ENCODE data around the gene TFAP2A.

The TFAP2A gene

DNA sequence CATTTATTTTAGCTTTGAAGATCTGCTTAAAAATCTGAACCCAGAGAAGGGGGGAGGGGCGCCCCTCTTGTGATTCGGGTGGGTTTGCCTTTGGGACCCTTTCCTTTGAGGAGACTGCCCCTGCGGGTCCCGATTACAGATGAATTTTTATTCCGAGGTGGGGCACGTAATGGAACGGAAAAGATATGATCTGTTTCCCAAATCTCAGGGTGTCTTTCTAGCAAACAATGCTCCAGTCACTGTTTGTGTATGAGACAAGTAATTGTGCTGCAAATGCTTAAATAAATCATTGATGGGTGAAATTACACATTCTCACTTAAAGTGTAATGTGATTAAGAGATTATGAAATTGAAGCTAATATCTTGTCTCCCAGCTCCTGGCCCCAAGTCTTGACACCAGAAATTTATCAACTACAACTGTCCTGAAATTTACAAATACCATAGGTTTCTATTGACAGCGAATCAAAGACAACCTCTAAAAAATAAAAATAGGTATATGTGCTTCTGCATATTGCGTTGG, 30.7 kb downstream of the TFAP2A start:
- in situ Hi-C loops (cut with MboI; ENCODE audit: low sequenced_read_pairs) = no loop called here

DNA sequence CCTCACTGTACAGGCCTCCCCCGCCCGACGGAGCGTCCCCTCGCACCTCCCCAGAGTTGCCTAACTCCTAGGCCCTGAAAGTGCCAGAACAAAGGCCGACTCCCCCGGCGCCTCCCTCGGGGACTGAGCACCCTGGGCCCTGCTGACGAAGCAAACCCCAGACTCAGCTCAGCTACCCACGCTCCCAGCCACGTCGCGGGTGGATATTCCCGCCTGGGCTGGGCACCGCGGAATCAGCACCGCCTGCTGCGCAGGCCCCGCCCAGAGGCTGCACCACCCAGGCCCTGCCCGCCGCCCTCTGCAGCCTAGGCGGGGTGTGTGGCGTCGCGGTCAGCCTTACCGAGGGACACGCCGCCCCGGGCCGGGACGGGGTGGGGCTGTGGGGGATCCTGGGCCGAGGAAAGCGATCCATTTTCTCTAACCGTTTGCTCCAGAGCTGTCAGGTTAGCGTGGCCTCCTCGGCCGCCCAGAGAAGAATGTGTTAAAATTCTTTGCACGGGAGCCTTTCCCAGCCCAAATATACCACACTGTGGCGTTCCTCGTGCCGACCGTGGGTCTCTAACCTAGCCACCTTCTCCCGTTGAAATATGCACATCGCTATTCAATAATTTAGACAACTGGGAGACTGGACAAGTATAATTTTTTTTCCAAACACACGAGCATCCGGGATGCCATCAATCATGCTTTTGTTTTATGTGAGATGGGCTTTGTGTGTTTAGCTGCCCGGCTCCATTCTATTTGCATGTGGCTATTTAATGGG, 31.4 kb downstream of the TFAP2A start:
- in situ Hi-C loops (cut with MboI; ENCODE audit: low sequenced_read_pairs) = no loop called here

DNA sequence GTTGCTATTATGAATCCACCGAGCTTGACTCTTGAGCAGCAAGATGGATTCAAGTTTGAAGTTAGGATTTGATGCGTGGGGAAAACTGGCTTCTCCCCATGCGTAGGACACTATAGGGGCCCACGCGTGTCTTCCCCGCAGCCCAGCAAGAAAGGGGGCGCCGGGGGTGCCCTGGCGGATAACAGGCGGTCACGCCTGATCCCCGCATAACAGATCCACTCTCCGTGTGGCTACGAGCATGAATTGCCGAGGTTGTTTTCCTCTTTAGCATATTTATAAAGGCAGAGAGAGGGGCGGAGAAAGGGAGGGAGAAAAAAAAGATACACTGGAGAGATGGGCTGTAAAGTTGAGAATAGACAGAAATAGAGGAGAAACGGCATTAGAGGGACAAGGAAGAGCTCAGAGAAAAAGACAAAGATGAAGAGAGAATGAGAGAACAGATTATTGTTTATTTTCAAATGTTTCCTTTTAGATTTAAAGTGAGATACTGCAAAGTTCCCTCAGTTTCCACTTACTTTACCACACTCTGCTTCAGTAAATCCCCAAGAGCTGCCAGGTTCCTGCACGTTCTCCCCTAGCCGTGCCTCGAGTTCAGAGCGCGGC, 32.0 kb downstream of the TFAP2A start:
- in situ Hi-C loops (cut with MboI; ENCODE audit: low sequenced_read_pairs) = no loop called here

DNA sequence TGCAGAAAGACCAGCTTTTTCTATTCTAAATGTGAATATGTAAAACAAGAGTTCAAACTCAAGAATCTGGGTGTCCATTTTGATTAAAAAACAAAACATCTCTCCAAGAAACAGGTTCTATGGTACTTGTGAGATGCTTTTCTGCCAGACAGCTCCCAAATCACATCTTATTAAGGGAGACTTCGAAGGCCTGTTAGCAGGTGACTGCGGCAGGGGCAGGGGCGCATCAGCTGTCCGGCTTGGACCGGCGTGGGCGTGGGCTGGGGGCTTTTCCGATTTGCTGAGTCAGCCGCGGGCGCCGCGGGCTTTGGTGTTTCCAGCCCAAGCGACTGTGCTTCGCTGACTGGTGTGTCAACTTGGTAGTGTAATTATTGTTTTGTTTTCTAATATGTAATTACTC, 32.6 kb downstream of the TFAP2A start:
- in situ Hi-C loops (cut with MboI; ENCODE audit: low sequenced_read_pairs) = no loop called here

DNA sequence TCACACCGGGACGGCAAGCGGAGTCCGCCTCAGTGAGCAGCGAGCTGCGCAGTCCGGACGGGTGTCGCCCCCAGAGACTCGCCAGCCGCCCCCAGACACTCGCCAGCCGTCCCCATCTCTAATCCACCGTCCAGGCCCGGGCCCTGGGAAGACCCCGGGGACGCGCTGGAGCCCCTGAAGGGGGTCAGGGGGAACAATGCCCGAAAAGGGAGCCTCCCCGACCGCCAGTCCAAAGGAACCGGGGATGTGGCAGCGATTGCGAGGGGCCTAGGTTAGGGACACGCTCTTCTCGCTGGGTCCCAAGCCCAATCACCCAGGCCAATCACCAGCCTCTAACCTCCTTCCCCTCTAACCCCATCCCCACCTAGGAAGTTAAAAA, 33.1 kb downstream of the TFAP2A start:
- in situ Hi-C loops (cut with MboI; ENCODE audit: low sequenced_read_pairs) = no loop called here

DNA sequence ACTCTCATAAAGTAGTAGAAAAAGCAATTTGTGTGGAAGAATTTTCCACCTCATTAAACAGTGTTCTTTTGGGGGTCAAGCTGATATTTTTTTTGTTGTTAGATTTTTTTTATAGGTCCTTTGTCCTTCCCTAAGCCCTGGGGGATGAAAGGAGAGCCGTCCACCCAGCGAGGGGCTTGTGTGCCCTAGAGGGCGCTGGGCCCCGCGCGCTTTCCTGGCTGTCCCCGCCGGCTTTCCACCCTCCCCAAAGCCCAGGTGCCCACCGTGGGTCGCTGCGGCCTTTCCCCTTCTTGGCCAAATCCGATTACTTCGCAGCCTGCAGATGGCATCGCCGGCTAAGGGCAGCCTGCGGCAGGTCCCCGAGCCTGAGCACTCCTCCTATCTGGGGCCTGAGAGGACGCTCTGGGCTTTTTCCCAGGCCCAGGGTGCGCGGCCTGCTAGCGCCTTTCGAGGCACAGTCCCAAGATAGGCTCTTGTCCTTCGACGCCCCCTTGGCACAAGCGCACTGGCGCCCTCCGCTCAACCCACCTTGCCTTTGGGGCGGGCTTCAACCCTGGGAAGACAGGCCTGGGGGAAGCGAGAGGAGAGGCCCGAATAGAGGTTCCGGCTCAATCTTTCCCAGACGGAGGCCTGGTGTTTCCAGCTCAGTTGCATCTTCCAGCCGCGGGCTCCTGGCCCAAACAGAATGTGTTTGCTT, 33.6 kb downstream of the TFAP2A start:
- in situ Hi-C loops (cut with MboI; ENCODE audit: low sequenced_read_pairs) = no loop called here

DNA sequence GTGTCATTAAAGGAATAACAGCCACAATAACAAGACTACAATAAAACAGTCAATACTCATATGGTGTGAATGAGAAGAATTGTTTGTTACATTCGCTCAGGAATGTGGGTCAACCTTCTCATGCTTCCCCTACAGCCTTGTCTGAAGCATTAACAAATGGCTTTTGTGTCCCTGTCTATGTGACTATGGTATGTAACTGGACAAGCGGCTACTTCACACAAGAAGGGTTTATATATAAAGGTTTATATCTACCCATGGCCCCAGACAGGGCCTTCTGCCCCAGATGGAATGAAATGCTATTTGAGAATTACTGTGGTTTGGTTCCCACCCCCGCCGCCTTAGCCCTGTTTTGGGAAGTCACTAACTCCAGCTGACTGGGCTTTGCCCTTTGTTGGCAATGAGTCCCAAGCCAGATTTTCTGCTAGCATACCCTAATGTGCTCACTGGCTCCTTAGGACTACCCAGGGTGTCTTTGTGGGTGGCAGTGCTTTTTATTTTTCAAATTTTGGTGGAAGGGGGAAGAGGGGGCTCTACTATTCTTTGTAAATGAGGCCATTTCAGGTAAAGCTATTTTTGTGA, 39.4 kb downstream of the TFAP2A start:
- in situ Hi-C loops (cut with MboI; ENCODE audit: low sequenced_read_pairs) = no loop called here

DNA sequence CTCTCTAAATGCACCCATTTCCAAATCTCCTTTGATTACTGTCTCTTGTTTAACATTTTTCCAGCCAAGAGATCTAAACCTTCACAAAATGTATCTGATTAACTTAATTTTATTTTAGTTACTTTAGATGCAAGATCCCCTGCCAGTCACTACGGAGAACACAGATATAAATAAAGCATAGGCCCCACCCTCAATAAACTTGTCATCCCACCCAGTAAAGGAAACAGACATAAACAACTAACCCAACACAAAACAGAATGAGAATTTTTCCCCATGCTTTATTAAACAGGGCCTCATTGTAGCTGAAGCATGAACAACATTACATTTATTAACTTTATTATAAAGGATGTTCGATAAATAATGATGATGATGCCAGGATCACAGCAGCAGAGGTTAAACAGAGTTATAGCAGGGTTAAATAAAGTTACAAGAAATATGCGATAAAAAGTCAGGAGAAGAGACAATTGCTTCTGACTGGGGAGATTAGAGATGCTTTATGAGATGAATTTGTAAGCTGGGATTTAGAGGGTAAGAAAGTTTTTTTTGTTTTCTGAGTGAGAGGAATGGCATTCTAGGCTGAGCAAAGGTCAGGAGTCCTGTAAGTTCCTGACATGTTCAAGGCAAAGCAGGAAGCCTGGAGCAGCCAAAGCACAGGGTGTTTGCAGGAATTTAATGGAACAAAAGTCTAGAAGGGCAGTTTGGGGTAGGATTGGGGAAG, 41.1 kb downstream of the TFAP2A start:
- in situ Hi-C loops (cut with MboI; ENCODE audit: low sequenced_read_pairs) = no loop called here

DNA sequence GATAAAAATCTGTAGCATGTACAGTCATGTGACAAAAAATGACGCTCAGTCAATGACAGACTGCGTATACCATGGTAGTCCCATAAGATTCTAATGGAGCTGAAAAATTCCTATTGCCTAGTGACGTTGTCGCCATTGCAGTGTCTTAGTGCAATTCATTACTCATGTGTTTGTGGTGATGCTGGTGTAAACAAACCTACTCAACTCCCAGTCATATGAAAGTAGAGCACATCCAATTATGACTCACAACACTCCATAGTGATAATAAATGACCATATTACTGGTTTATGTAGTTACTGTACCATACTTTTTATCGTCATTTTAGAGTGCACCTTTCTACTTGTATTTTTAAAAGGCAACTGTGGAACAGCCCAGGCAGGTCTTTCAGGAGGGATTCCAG, 45.0 kb downstream of the TFAP2A start:
- in situ Hi-C loops (cut with MboI; ENCODE audit: low sequenced_read_pairs) = no loop called here

DNA sequence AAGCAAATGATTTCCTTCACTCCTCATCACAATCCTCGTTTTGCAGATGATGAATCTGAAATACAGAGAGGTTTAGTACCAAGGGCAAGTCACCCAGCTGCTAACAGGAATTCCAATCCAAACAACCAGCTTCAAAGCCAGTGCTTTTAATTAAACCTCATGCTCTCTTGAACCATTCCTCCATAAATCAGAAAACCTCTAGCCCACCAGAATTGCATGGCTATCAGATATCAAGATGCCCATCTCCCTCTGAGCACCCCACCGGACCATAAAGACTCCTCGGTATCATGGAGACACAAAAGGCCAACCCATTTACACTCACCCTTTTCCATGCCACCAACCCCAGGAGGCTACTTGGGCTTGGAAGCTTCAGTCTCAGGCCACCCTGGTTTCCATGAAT, 46.0 kb downstream of the TFAP2A start:
- in situ Hi-C loops (cut with MboI; ENCODE audit: low sequenced_read_pairs) = no loop called here

DNA sequence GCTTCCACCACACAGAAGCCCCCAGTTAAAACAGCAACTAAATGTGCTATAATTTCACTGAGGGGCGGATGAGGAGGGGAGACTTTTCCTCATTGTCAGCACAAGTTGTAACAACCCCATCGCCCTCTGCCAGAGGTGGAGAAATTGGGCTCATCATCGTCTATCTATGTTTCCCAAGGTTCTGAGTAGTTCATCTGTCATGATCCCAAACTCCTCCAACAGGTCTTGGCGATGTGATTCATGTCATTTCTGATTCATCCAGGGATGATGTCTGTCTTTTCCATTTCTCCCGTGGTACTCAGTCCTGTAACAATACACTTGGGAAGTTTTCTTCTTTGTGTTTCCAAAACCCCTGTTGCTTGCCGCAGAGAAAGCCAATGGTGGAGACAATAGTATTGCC, 51.0 kb downstream of the TFAP2A start:
- in situ Hi-C loops (cut with MboI; ENCODE audit: low sequenced_read_pairs) = no loop called here

DNA sequence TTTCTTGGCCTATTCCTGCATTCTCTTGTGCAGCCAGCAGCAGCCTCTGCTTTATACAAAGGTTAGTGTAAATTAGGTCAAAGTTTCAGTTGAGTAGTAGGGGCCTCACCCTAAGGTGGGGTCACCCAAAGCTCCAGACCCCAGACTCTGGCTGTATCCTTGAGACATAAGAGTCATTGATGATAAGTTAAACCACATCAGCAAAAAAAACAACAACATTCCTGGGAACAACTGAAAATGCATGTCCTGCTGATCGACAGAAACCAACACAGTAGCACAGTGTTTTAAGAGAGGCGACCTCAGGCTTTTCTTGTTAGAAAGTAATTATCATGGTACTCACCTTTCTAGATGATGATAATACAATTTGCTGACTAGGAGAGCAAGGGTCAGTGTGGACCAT, 52.6 kb downstream of the TFAP2A start:
- in situ Hi-C loops (cut with MboI; ENCODE audit: low sequenced_read_pairs) = no loop called here

DNA sequence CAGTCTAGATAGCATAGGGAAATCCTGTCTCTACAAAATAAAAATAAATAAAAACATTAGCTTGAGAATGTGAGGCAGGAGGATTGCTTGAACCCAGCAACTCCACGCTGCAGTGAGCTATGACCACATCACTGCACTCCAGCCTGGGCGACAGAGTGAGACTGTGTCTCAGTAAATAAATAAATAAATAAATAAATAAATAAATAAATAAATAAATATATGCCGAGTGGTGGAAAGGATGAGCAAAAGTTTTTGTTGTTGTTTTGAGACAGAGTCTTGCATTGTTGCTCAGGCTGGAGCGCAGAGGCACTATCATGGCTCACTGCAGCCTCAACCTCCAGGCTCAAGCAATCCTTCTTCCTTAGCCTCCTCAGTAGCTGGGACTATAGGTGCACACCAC, 53.4 kb downstream of the TFAP2A start:
- in situ Hi-C loops (cut with MboI; ENCODE audit: low sequenced_read_pairs) = no loop called here

DNA sequence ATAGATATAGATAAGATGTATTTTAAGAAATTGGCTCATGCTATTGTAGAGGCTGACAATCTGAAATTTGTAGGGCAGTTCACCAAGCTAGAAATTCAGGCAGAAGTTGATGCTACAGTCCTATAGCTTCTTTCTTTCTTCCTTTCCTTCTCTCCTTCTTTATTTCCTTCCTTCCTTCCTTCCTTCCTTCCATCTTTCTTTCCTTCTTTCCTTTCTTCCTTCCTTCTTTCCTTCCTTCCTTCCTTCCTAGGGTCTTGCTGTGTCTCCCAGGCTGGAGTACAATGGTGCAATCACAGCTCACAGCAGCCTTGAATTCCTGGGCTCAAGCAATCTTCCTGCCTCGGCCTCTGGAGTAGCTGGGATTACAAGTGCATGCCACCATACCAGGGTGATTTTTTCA, 55.3 kb downstream of the TFAP2A start:
- in situ Hi-C loops (cut with MboI; ENCODE audit: low sequenced_read_pairs) = no loop called here

DNA sequence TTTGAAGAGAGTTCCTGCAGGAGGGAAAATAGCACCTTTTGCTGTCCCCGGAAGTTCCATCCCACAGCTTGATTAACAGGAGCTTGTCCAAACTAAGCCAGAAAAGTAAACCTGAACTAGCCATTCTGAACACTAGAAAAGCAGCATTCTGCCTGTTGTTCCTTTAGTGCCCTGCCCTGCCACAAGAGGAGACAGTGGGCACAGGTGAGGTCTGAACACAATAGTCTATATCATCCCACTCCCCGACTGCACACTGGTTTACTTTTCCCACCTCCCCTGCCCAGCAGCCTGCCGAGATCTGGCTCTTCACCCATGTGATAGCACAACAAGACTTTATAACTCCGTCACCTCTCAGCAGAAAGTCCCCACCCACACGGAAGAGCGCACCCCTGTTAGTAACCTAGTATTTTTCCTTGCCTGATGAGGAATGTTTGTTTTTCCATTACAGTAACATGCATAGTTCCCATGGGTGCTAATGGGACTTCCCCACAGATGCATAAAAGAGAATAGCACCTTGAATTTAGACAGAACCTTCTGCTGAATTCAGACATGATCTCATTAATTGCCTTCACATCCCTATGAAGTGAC, 59.7 kb downstream of the TFAP2A start:
- in situ Hi-C loops (cut with MboI; ENCODE audit: low sequenced_read_pairs) = no loop called here

DNA sequence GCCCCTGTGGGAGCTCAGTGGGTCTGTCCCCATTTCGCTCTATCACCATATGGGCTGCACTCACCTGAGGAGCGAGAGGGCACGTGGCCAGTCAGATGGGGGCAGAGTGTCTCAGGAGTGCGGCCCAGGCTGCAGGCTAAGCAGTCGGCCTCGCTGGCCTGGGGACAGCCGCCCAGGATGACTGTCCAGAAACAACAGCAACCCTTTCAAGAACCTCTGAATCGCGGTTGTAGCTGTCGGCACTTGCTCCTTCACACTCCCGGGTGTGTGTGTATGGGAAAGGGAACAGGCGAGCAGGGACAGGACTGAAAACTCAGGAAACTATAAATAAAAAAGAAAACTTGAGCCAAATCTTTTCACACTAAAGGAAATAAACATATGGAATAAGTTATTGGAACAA, 63.1 kb downstream of the TFAP2A start:
- in situ Hi-C loops (cut with MboI; ENCODE audit: low sequenced_read_pairs) = no loop called here

DNA sequence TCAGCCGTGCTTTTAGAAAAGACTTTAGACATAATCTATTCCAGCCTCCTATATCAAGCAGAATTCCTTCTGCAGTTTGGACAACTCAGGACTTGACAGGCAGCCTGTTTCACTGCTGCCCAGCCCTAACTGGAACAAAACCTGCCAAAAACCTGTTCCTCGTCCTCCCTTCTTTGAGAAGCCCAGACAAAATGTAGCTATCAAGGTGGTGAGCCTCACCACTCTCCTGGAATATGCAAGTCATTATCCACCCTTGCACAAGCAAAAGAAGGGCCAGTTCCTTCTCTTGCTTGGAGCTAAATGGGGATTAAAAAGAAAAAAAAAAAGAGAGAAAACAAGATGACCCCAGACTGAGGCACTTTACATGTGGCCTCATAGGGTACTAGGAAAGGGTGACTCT, 64.2 kb downstream of the TFAP2A start:
- in situ Hi-C loops (cut with MboI; ENCODE audit: low sequenced_read_pairs) = no loop called here

DNA sequence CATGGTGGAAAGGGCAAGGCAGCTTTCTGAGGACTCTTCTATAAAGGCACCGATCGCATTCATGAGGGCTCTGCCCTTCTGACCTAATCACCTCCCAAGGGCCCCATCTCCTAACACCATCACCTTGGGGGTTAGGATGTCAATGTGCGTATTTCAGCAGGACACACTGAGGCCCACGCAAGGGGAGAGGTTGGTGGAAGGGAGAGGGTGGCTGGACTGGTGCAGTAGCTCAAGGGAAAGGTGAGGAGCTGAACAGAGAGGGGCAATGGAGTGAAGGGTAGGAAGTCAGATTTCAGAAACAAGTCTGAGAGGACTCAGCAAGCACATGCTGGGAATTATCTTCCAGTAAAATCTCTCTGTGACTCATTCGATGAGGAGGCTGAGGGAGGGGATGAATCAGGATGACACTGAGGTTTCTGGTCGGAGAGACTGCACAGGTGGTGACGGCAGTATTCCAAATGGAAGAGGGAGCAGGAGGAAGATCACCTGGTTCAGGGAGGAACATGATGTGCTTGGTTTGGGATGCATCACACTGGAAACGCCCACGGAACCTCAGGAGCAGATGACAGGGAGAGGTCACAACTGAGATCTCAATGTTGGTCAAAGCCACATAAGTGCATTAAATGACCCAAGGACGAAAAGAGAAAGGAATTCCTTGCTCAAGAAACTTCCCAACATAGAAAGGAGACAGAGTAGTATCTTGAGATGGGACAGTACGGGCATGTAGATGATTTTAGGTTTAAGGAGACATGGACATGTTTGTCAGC, 67.1 kb downstream of the TFAP2A start:
- in situ Hi-C loops (cut with MboI; ENCODE audit: low sequenced_read_pairs) = no loop called here

Data from hTERT RPE-1 (cell line).